Retinal pigment epithelial cell (primary cell): Measurements from ENCODE around the gene IRF3.

ENCODE experiments used
- DNase-seq: peaks from one replicate; pipeline ENCODE4 v3.0.0-alpha.2; 2010; ENCODE audit warnings: low read depth
- H3K4me3 ChIP-seq: 2 replicates; pipeline ENCODE4 v1.5.1; 2011; ENCODE audit warnings: mild to moderate bottlenecking, low read length, control low read depth, moderate library complexity
- TF ChIP-seq, protein P1 (sequence below): conservative IDR thresholded peaks from 2 replicates; pipeline ENCODE4 v1.5.1; 2011; ENCODE audit warnings: low read depth, low read length, control low read depth, inconsistent platforms

Gene IRF3

DNA sequence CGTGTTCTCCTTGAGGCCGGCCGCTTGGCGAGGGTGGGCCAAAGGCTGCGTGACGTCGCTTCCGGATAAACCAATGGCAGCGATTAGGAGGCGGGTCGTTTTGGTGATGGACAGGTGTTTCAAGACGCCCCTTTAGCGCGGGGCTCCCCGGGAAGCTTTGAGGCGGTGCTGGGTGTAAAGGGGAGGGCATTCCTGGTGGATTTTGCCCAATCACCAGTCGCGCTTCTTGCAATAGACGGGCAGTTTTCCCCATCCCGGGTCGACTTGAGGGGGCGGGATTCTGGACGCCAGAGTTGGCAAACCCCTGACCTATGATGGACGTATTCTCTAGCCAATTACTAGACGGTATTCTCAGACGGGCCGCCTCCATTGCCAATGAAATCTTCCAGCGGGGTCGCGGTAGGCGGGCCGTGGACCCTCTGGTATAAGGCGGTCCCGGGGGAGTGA is 11.2 kb upstream of the IRF3 start:
- peak; percentile 100 for DNase-seq
- TF ChIP-seq, protein P1, sequence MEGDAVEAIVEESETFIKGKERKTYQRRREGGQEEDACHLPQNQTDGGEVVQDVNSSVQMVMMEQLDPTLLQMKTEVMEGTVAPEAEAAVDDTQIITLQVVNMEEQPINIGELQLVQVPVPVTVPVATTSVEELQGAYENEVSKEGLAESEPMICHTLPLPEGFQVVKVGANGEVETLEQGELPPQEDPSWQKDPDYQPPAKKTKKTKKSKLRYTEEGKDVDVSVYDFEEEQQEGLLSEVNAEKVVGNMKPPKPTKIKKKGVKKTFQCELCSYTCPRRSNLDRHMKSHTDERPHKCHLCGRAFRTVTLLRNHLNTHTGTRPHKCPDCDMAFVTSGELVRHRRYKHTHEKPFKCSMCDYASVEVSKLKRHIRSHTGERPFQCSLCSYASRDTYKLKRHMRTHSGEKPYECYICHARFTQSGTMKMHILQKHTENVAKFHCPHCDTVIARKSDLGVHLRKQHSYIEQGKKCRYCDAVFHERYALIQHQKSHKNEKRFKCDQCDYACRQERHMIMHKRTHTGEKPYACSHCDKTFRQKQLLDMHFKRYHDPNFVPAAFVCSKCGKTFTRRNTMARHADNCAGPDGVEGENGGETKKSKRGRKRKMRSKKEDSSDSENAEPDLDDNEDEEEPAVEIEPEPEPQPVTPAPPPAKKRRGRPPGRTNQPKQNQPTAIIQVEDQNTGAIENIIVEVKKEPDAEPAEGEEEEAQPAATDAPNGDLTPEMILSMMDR = no peak
- peak overlapping the region; percentile 98 for H3K4me3 ChIP-seq

DNA sequence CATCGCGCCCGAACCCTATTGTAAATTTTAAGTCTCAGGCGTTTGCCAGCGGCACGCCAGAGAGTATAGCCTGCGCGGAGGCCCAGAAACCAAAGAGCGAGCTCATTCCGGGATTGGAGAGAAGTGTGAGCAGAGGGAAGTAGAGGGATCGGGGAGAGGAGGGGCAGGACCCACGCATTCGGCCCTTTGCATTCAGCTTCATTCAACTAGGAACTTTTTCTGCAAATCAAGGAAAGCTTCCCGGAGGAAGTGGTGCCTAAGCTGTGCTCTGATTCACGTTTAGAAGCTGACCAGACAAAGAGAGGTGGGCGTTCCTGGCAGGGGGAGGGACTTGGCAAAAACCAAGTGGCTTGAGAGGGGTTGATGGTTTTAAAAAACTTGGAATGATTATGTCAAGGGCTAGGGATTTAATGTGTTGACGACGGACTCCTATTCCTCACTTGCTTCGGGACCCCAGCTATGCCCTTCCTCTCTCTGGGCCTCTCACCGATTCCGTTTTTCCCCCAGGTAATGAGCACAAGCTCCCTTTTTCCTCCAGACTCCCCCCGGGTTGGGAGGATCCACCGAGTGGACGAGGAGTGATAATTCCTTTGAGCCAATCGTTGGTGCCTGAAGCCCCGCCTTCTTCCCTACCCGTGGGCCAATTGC is 10.6 kb upstream of the IRF3 start:
- DNase-seq = peak; percentile 87
- TF ChIP-seq, protein P1 = no peak
- peak overlapping the region; percentile 47 for H3K4me3 ChIP-seq

DNA sequence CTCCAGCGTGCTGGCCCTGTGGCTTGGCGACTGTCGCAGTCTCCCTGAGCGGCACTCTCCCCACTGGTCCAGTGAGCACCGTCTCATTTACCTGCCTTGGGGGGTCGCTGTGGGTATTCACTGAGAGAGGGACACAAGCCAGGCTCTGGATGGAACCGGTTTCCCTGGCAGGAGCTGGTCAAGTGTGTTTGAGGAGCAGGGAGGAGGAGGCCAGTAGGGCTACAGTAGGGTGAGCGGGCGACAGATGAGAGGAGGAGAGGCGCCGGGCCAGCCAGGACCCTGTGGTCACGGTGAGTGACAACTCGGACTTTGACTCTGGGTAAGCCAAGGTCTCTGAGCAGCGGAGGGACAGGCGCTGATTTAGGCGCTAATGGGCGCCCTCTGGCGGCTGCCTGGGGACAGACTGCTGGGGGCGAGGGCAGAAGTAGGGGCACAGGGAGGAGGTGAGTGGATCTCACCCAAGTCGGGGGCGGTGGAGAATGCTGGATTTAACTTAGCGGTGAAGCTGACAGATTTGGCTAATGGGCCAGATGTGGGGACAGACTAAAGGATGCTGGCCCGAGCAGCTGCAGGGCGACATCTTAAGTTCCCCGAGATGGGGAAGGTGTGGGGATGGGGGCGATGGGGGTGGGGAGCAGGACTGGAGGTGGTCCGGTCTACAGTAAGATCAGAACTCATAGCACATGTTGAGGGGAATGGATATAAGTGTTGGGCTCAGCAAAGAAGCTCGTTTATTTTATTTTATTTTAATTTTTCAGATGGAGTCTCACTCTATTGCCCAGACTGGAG is 6.7 kb upstream of the IRF3 start:
- TF ChIP-seq, protein P1 = peak; percentile 98
- DNase-seq = no peak
- peak overlapping the region; percentile 39 for H3K4me3 ChIP-seq

DNA sequence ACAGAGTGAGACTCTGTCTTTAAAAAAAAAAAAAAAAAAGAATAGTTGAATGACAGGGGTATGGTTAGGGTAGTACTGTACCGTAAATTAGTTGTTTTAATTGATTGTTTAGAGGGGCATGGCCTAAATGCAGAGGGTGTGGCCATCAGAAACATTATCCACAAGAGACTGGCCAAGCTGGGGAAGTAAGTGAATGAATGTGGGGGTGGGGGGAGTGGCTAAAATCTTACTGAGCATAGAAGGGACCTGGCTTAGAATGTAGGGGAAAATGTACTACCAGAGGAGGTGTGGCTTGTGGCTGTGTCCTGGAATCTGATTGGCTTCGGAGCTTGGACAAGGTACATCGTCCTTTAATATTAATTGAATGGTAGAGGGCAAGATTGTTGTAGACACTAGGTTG is 3.9 kb upstream of the IRF3 start:
- TF ChIP-seq, protein P1 = no peak
- DNase-seq = no peak
- H3K4me3 ChIP-seq = no peak overlapping the region

DNA sequence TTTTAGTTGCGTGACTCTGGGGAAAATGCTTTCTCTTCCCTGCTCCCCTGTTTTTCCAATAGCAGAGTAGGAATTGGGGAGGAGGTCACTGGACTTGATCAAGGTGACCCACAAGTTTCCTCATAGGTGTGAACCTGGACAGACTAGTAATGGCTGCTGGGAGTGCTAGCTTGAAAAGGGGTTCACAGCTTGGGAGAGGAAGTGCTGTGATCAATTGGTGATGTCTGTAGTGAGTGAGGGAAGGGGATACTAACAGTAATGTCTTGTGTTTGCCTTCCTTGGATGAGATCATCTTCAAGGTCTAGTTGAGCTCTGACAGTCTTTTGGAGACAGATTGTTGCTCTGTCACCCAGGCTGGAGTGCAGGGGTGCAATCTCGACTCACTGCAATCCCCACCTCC is 1.8 kb upstream of the IRF3 start:
- TF ChIP-seq, protein P1 = no peak
- H3K4me3 ChIP-seq = no peak overlapping the region

DNA sequence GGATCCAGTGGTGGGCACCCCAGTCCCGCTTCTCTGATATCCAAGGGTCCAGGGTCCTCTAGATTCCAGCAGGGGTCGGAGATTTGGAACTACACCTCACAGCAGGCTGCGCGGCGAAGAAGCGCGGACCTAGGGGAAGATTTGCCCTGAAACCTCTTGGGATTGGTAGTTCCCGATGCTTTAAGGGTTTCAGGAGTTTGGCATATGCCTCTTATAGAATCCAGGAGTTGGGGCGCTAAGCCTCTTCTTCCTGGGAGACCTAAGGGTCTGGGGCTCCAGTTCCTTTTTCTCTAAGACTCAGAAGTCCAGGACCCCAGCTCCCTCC is 425 bp upstream of the IRF3 start:
- peak overlapping the region; percentile 88 for H3K4me3 ChIP-seq
- TF ChIP-seq, protein P1 = peak; percentile 11
- no peak for DNase-seq

More for the DNA sequence above, 1.8 kb upstream of the IRF3 start:
- DNase-seq = no peak

DNA sequence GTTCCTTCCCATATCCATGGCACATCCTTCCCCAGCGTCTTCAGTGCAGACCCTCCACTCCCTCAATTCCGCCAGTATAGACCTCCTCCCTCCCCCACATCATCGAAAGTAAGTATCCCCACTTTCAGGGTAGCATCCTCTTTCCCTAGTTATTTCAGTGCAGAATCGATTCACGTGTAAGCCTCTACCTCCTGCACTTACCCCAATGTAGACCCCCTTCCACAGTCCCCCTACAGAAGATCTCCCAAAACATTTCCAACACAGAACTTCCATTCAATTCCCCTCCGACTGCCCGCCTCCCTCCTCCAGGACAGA is 664 bp downstream of the IRF3 start:
- peak overlapping the region; percentile 88 for H3K4me3 ChIP-seq
- no peak for DNase-seq
- TF ChIP-seq, protein P1 = no peak
